BLaER1 treated with 17β-estradiol and CSF1 and Interleukin-3, amounts not matched to agents 10 nM and 100 nM (cell line): ENCODE results near the gene IL4R.
"Not testable (repeated sequence)": the region's sequence is repeated elsewhere in the genome, so short reads cannot be mapped to it uniquely, and the experiment has no call there.

Experiments used
- H3K27ac ChIP-seq, 11 experiments: shearing (Covaris generic); formaldehyde crosslinking; 2 replicates each; pipeline ENCODE4 v1.8.1; 2022
- H3K27me3 ChIP-seq, 11 experiments: shearing (Covaris generic); formaldehyde crosslinking; 2 replicates each; pipeline ENCODE4 v1.8.1; 2022
- H3K36me3 ChIP-seq, 11 experiments: shearing (Covaris generic); formaldehyde crosslinking; 2 replicates each; pipeline ENCODE4 v1.8.1; 2022
- H3K4me1 ChIP-seq, 10 experiments: shearing (Covaris generic); formaldehyde crosslinking; 2 replicates each; pipeline ENCODE4 v1.8.1; 2022
- H3K4me2 ChIP-seq, 11 experiments: shearing (Covaris generic); formaldehyde crosslinking; 2 replicates each; pipeline ENCODE4 v1.8.1; 2022
- H3K4me3 ChIP-seq, 10 experiments: shearing (Covaris generic); formaldehyde crosslinking; 2 replicates each; pipeline ENCODE4 v1.8.1; 2022
- H3K9ac ChIP-seq, 11 experiments: shearing (Covaris generic); formaldehyde crosslinking; 2 replicates each; pipeline ENCODE4 v1.8.1; 2022
- H3K9me3 ChIP-seq, 11 experiments: shearing (Covaris generic); formaldehyde crosslinking; replicated peaks in 1 of 11; 2 replicates each; pipeline ENCODE4 v1.8.1; 2022
- H4K20me1 ChIP-seq, 11 experiments: shearing (Covaris generic); formaldehyde crosslinking; 2 replicates each; pipeline ENCODE4 v1.8.1; 2022
- Cebpa-rat ChIP-seq, 11 experiments: shearing (Covaris generic); IDR thresholded peaks; 2 replicates each; pipeline ENCODE4 v1.8.1; 2022

IL4R gene

GRCh38 chr16:27272076-27272475, 41.7 kb upstream of the IL4R start:
- Histone ChIP-seq H3K27me3 (no peaks in the 10 kb centered on the region), H3K4me1 (peaks cover 24 to 66% (median 41%) of the 10 kb centered on the region in 10 experiments), H3K4me2 (peak overlapping the region in 3 of 11 experiments; percentile 35 to 41 (median 41); a peak in 2 of 22 replicates), H4K20me1 (no peaks in the 10 kb centered on the region), H3K9ac (no peak overlapping the region), H3K27ac (no peak overlapping the region), H3K36me3 (no peaks in the 10 kb centered on the region), H3K4me3 (no peak overlapping the region), H3K9me3 (no peaks in the 10 kb centered on the region; a peak in 1 of 22 replicates)
- TF ChIP-seq Cebpa-rat (IDR thresholded peaks at IDR 0.05): no peak

GRCh38 chr16:27272697-27273096, 41.1 kb upstream of the IL4R start:
- not testable (repeated sequence) for H3K27ac ChIP-seq, H3K9me3 ChIP-seq, H3K27me3 ChIP-seq, H3K9ac ChIP-seq, H4K20me1 ChIP-seq, H3K4me3 ChIP-seq, H3K36me3 ChIP-seq
- Histone ChIP-seq H3K4me1 (peaks cover 24 to 60% (median 41%) of the 10 kb centered on the region in 10 experiments), H3K4me2 (peak overlapping the region in 5 of 11 experiments; percentile 41 to 81 (median 70); a peak in 4 of 22 replicates)

- no peaks in the 10 kb centered on the region for H3K36me3 ChIP-seq
- TF ChIP-seq Cebpa-rat (IDR thresholded peaks at IDR 0.05): no peak
- no peak overlapping the region for H3K4me3 ChIP-seq
- H3K4me1 ChIP-seq: peaks cover 24 to 55% (median 37%) of the 10 kb centered on the region in 10 experiments
- no peak overlapping the region for H3K9ac ChIP-seq
- H3K4me2 ChIP-seq: peak overlapping the region; percentile 43 to 81 (median 70)
- H3K9me3 ChIP-seq: no peaks in the 10 kb centered on the region; a peak in 1 of 22 replicates
- no peak overlapping the region; a peak in 2 of 22 replicates for H3K27ac ChIP-seq
- no peaks in the 10 kb centered on the region for H4K20me1 ChIP-seq
- no peaks in the 10 kb centered on the region for H3K27me3 ChIP-seq
Measured at GRCh38 chr16:27273330-27273669, 40.5 kb upstream of the IL4R start.

- no peak overlapping the region for H3K4me3 ChIP-seq
- H3K27me3 ChIP-seq: no peaks in the 10 kb centered on the region
- H3K27ac ChIP-seq: no peak overlapping the region; a peak in 2 of 22 replicates
- no peaks in the 10 kb centered on the region; a peak in 1 of 22 replicates for H3K9me3 ChIP-seq
- H3K36me3 ChIP-seq: no peaks in the 10 kb centered on the region
- peaks cover 23 to 55% (median 35%) of the 10 kb centered on the region in 10 experiments for H3K4me1 ChIP-seq
- no peaks in the 10 kb centered on the region for H4K20me1 ChIP-seq
- no peak for TF ChIP-seq Cebpa-rat (IDR thresholded peaks at IDR 0.05)
- H3K4me2 ChIP-seq: peak overlapping the region; percentile 43 to 81 (median 70)
- H3K9ac ChIP-seq: no peak overlapping the region
Measured at GRCh38 chr16:27273670-27274423, 39.9 kb upstream of the IL4R start.

GRCh38 chr16:27274424-27274874, 39.3 kb upstream of the IL4R start:
- not testable (repeated sequence) for H3K4me3 ChIP-seq, H4K20me1 ChIP-seq, H3K27me3 ChIP-seq, H3K9me3 ChIP-seq, H3K27ac ChIP-seq, H3K9ac ChIP-seq, H3K36me3 ChIP-seq
- peaks cover 18 to 49% (median 29%) of the 10 kb centered on the region in 10 experiments for H3K4me1 ChIP-seq
- peak overlapping the region; percentile 43 to 81 (median 70) for H3K4me2 ChIP-seq

GRCh38 chr16:27275394-27275793, 38.4 kb upstream of the IL4R start:
- Histone ChIP-seq H3K4me1 (peaks cover 18 to 47% (median 29%) of the 10 kb centered on the region in 10 experiments), H3K27ac (no peak overlapping the region), H3K4me3 (no peak overlapping the region), H4K20me1 (no peaks in the 10 kb centered on the region), H3K9ac (no peak overlapping the region), H3K27me3 (no peaks in the 10 kb centered on the region), H3K36me3 (no peaks in the 10 kb centered on the region), H3K4me2 (peak overlapping the region in 7 of 11 experiments; percentile 14 to 81 (median 58); a peak in 11 of 22 replicates), H3K9me3 (no peaks in the 10 kb centered on the region)
- no peak for TF ChIP-seq Cebpa-rat (IDR thresholded peaks at IDR 0.05)

GRCh38 chr16:27281243-27281642, 32.5 kb upstream of the IL4R start:
- H3K4me1 ChIP-seq: peaks cover 6 to 20% (median 12%) of the 10 kb centered on the region in 10 experiments
- TF ChIP-seq Cebpa-rat (IDR thresholded peaks at IDR 0.05): no peak
- no peak overlapping the region for H3K27ac ChIP-seq
- H4K20me1 ChIP-seq: no peaks in the 10 kb centered on the region
- no peaks in the 10 kb centered on the region for H3K36me3 ChIP-seq
- H3K9me3 ChIP-seq: no peaks in the 10 kb centered on the region
- no peaks in the 10 kb centered on the region for H3K27me3 ChIP-seq
- peak overlapping the region in 4 of 11 experiments; percentile 6 to 45 (median 8); a peak in 4 of 22 replicates for H3K4me2 ChIP-seq
- no peak overlapping the region for H3K9ac ChIP-seq
- no peak overlapping the region for H3K4me3 ChIP-seq

GRCh38 chr16:27284865-27285675, 28.7 kb upstream of the IL4R start:
- Histone ChIP-seq H3K27me3 (no peaks in the 10 kb centered on the region), H3K27ac (peak overlapping the region in 1 of 11 experiments; percentile 68; a peak in 1 of 22 replicates), H3K9me3 (peaks cover 0 to 9% (median 0%) of the 10 kb centered on the region in 11 experiments; a peak in 5 of 22 replicates), H3K36me3 (no peaks in the 10 kb centered on the region), H3K4me3 (no peak overlapping the region), H3K4me1 (peaks cover 6 to 42% (median 21%) of the 10 kb centered on the region in 10 experiments), H4K20me1 (no peaks in the 10 kb centered on the region), H3K4me2 (peak overlapping the region in 7 of 11 experiments; percentile 27 to 90 (median 76); a peak in 9 of 22 replicates), H3K9ac (no peak overlapping the region)
- no peak for TF ChIP-seq Cebpa-rat (IDR thresholded peaks at IDR 0.05)

GRCh38 chr16:27285676-27286196, 28.0 kb upstream of the IL4R start:
- peak overlapping the region in 6 of 11 experiments; percentile 12 to 78 (median 60); a peak in 11 of 22 replicates for H3K27ac ChIP-seq

More at GRCh38 chr16:27285676-27286196, 28.0 kb upstream of the IL4R start:
- TF ChIP-seq Cebpa-rat (IDR thresholded peaks at IDR 0.05): no peak
- Histone ChIP-seq H3K4me3 (no peak overlapping the region), H3K4me1 (peaks cover 6 to 42% (median 21%) of the 10 kb centered on the region in 10 experiments), H3K27me3 (no peaks in the 10 kb centered on the region), H3K9me3 (peaks cover 0 to 9% (median 0%) of the 10 kb centered on the region in 11 experiments; a peak in 5 of 22 replicates), H3K9ac (peak overlapping the region in 2 of 11 experiments; percentile 11 to 52; a peak in 2 of 22 replicates), H4K20me1 (no peaks in the 10 kb centered on the region), H3K4me2 (peak overlapping the region in 9 of 11 experiments; percentile 27 to 90 (median 65); a peak in 16 of 22 replicates), H3K36me3 (no peaks in the 10 kb centered on the region)
